Embryonic facial prominence (tissue), 1 donor: ENCODE measurements around the gene ERP44.
A peak's percentile ranks its signal among the peaks of the same experiment; 100 is the strongest.
"Not testable (repeated sequence)": the region's sequence is repeated elsewhere in the genome, so short reads cannot be mapped to it uniquely, and the experiment has no call there.

ENCODE experiments used
- DNase-seq: peaks from one replicate; pipeline ENCODE4 v3.0.0-alpha.2; 2016; ENCODE audit errors: extremely low spot score

Gene ERP44

GRCh38 chr9:100098887-100099721 lies at the start of gene ERP44, which contains the start of gene INVS:
Gene ERP44, minus strand, starts transcription at chr9:100099000. Its CDS starts 160 bp downstream, at chr9:100098840.
Gene INVS, plus strand, starts transcription at chr9:100099243. Its CDS starts 5,279 bp downstream, at chr9:100104522.
- DNase-seq, result peak; percentile 99

- DNase-seq, result not testable (repeated sequence)
Measured at GRCh38 chr9:100145976-100146375, 47.2 kb upstream of the ERP44 start.

DNA sequence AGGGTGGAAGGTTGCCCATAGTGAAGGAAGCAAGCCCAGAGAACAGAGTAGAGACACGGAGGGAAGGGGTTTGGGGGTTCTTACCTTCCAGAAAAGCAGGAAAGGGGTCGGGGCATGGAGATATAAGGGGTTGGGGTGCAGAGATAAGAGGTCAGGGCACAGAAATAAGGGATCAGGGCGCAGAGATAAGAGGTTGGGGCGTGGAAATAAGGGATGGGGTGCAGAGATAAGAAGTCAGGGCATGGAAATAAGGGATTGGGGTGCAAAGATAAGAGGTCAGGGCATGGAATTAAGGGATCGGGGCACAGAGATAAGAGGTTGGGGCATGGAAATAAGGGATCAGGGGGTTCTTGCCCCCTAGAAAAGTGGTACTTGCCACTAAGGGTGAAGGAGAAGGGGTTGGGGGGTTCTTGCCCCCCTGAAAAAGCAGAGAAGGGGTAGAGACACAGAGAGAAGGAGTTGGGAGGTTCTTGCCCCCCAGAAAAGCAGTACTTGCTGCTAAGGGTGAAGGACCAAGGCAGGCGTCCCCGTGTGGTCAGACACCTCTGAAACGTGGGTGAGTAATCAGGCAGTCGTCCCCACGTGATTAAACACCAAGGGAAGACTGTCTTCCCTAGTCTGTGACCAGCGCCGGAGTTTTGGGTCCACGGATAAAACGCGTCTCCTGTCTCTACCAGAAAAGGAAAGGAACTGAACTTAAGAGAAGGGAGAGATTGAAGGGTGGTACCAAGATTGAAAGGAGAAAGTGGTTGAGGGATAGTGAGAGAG lies 46.6 kb upstream of the ERP44 start:
- not testable (repeated sequence) for DNase-seq

DNA sequence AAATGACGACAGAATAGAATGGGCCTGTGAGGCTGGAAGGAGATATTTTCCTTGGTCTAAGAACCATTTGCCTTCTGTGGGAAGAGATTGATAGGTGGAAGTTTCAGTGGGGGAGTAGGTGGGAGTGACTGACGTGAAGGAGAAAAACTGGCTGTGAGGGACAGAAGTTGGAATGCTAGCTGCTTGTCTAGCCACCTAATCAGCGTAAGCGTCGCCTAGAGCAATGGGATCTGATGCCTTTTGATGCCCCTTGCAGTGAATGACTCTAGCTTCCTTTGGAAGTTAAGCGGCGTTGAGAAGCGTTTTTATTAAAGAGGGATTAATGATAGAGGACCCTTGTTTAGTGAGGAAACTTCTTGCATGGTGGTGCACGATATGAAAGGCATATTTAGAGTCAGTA lies 43.1 kb upstream of the ERP44 start:
- DNase-seq, result not testable (repeated sequence)

DNA sequence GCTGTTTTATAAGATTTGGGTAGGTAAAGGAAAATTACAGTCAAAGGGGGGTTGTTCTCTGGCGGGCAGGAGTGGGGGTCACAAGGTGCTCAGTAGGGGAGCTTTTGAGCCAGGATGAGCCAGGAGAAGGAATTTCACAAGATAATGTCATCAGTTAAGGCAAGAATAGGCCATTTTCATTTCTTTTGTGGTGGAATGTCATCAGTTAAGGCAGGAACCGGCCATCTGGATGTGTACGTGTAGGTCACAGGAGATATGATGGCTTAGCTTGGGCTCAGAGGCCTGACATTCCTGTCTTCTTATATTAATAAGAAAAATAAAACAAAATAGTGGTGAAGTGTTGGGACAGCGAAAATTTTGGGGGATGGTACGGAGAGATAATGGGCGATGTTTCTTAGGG lies 41.5 kb upstream of the ERP44 start:
- not testable (repeated sequence) for DNase-seq

- DNase-seq, result not testable (repeated sequence)
Measured at GRCh38 chr9:100136799-100137198, 38.0 kb upstream of the ERP44 start.

DNA sequence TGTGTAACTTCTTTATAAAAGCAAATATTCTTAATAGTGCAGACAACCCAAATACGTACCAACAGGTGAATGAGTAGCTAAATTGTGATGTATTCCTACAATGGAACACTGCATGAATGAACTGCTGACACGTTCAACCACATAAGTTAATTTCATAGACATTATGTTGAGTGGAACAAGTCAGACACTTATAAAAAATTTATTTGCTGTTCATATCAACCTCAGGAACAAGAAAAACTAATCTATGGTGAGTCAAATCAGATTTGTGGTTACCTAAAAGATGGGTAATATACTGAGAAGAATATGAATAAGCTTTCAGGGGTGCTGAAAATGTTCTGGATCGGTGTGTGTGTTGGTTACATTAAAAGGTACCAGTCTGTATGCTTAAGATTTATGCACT lies 35.9 kb upstream of the ERP44 start:
- DNase-seq, result no peak

- no peak for DNase-seq
Measured at GRCh38 chr9:100131875-100132430, 33.2 kb upstream of the ERP44 start.

- DNase-seq, result no peak
Measured at GRCh38 chr9:100131216-100131615, 32.4 kb upstream of the ERP44 start.

- no peak for DNase-seq
Measured at GRCh38 chr9:100129772-100130171, 31.0 kb upstream of the ERP44 start.

GRCh38 chr9:100126423-100126822 lies 27.6 kb upstream of the ERP44 start:
- DNase-seq, result no peak

DNA sequence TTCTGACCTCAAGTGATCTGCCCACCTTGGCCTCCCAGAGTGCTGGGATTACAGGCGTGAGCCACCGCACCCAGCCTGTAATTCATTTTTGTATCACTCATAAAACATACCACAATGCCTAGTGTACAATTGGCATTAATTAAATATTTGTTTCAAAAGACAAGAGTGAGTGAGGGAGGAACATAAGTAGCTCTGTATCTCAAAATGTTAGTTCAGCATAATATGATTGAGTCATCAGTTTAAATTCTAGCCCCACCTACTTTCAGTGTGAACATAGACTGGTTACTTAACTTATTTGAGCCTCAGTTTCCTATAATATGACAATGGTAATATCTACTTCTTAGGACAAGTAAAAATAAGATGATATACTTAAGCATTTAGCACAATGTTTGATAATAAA lies 27.1 kb upstream of the ERP44 start:
- DNase-seq, result no peak

DNA sequence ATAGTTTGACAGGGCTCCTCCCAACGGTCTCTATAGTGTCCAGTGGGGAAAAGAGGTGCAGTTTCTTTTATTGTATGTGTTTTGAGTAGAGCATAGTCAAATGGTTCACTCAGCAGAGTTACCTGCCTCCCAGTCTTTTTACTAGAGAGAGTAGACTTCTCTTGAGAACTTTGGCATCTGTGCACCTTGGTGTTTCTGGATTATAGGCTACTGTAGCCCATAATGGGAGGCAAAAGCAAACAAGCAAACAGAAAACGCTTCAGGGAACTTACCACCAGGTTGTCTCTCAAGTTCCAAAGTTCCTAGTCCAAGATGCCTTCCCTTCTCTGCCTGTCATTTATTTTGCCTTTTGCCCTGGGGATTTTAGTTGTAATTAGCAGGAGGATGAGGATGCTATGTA lies 26.4 kb upstream of the ERP44 start:
- DNase-seq, result no peak

DNA sequence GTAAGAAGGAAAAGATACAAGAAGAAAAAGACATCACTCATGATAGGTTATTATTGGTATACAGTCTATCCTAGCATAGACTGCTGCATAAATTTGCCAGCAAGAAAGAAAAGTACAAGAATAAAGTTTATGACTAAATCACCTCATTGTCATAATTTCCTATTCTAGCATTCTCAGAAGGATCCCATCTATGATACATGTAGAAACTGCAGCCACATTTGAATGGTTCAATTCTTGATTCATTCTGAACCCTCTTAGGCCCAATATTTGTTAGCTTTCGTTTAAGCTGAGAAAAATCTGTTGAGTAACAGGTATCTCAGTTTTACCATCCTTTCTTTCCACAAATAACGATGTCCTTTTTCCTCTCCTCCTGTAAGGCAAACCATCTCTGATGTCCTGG lies 21.5 kb upstream of the ERP44 start:
- no peak for DNase-seq

- DNase-seq, result no peak
Measured at GRCh38 chr9:100117316-100117715, 18.5 kb upstream of the ERP44 start.

DNA sequence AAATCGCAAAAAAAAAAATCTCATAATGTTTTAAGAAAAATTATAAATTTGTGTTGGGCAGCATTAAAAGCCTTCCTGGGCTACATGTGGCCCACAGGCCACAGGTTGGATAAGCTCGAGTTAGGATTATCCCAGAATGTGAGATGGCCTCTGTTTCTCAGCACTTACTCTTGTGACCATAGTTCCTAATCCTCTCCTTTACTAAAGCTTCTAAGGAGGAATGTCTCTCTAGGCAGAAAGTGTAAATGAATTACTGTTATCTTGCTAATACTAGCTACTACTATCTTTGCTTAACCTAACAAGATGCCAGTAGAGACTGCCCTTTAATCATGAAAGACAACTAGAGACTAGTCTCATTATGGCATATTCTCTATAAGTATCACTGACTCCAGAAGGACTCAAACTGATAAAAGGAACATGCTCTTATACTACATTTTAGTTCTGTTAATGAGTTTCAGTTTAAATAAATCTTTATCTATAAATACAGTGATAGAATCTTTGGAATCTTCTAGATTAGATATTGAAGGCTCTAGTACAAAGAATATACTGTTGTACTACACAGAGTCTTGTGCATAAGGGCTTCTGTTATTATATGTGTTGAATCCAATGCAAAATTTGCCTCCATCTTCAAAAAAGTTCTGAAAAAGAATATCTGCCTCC lies 14.0 kb upstream of the ERP44 start:
- DNase-seq, result no peak

DNA sequence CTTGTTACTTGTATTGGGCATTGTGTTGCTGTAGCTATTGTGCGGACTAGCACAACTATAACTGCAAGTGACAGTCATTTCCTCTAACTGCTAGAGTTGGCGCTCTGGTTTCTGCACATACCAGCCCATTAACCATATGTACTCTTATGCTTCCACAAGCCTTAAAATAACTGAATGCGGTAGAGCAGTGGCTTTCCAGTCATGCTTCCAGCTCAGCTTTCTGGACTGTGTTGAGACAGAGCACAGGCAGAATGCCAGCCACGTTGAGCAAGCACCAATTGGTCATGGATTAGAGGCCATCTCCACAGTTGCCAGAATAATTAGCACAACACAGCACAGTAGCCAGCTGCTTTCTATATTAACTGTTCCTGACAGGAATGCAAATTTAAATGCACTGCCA lies 12.4 kb upstream of the ERP44 start:
- DNase-seq, result no peak

DNA sequence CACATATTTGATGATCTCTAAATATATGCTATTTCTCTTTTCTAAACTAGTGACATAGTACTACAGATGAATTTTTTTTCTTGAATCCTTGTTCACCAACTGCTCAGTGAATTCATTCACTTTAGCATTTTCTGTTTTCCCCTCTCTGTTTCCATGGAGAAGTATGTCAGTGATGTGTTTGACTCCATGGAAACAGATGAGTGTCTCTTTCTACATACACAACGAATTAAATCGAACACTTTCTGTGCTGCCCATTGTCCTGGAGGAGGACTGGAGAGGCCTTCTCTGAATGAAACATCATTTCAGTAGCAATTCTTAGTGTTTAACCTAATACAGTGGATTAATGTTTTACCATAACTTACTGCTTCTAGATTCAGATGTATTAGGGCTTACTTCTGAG lies 9.8 kb upstream of the ERP44 start:
- no peak for DNase-seq

DNA sequence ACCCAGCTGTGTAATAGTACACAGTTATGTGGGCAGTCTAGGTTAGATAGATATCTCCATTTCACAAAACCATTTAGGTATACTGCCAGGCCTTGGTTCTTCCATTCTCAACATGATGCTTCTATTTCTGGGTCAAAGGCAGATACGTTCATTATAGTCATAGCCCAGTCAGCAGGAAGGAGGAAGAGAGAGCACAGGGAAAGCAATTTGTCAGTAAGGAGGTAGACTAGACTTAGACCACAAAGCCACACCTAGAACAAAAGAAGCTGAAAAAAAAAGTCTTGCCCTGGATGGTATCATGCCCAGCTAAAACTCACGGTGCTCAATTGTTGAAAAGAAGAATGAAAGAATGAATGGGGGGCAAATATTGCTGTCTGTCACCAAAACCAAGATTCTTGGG lies 7.8 kb upstream of the ERP44 start:
- no peak for DNase-seq

GRCh38 chr9:100105861-100106260 lies 7.1 kb upstream of the ERP44 start:
- DNase-seq, result no peak

GRCh38 chr9:100104314-100104713 lies 5.5 kb upstream of the ERP44 start:
- no peak for DNase-seq

DNA sequence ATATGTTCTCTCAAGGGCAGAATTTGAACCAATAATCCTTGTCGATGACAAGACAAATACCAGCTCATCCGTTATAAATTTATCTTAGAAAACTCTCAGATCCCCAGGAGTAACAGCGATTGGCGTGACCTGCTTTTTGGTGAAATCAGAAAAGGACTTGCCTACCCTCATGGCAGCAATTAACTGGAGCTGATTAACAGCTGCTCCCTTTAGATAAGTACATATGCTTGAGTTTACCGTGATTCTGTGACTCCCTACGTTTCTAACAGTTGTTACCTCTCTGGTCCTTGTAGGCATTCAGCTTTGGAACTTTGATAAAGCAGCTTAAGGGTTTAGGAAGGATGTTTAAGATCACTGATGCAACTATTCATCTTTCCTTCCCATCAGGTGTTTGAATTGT lies 2.8 kb upstream of the ERP44 start:
- DNase-seq, result no peak
